Mesendoderm (in vitro differentiated cells): ENCODE measurements around the gene ABHD6.
A peak's percentile ranks its signal among the peaks of the same experiment; 100 is the strongest.

Source experiments
- DNase-seq: peaks from one replicate; pipeline ENCODE4 v3.0.0; 2013
- H2AK5ac ChIP-seq: 2 replicates; pipeline ENCODE4 v1.6.1; 2013; ENCODE audit warnings: low read length, inconsistent platforms
- H2BK120ac ChIP-seq: 2 replicates; pipeline ENCODE4 v1.6.1; 2013; ENCODE audit warnings: low read depth, mild to moderate bottlenecking, low read length, moderate library complexity, mixed read lengths
- H2BK15ac ChIP-seq: replicated peaks from 2 replicates; pipeline ENCODE4 v1.6.1; 2013; ENCODE audit warnings: low read depth, mild to moderate bottlenecking, moderate library complexity
- H2BK5ac ChIP-seq: 2 replicates; pipeline ENCODE4 v1.6.1; 2013; ENCODE audit warnings: low read length, inconsistent platforms
- H3K18ac ChIP-seq: 2 replicates; pipeline ENCODE4 v1.6.1; 2013; ENCODE audit warnings: mild to moderate bottlenecking, low read length, mixed read lengths
- H3K23ac ChIP-seq: one replicate; pipeline ENCODE4 v1.6.1; 2013; ENCODE audit warnings: low read length
- H3K27ac ChIP-seq: 2 replicates; pipeline ENCODE4 v1.5.1; 2013; ENCODE audit warnings: low read depth, mild to moderate bottlenecking, inconsistent platforms, low read length, moderate library complexity
- H3K27me3 ChIP-seq: 2 replicates; pipeline ENCODE4 v1.6.1; 2013; ENCODE audit warnings: low read length, control low read depth, mild to moderate bottlenecking, inconsistent platforms; ENCODE audit not compliant: insufficient read depth, poor library complexity
- H3K36me3 ChIP-seq: 2 replicates; pipeline ENCODE4 v1.6.1; 2013; ENCODE audit warnings: low read length, inconsistent platforms; ENCODE audit not compliant: control insufficient read depth, insufficient read depth
- H3K4ac ChIP-seq: one replicate; pipeline ENCODE4 v1.6.1; 2013; ENCODE audit warnings: low read depth, mild to moderate bottlenecking, low read length, moderate library complexity
- H3K4me1 ChIP-seq: 2 replicates; pipeline ENCODE4 v1.6.1; 2013; ENCODE audit warnings: low read depth, low read length, inconsistent platforms; ENCODE audit not compliant: control insufficient read depth
- H3K4me2 ChIP-seq: 2 replicates; pipeline ENCODE4 v1.6.1; 2013; ENCODE audit warnings: low read length
- H3K4me3 ChIP-seq: 2 replicates; pipeline ENCODE4 v1.5.1; 2013; ENCODE audit warnings: mild to moderate bottlenecking, low read length
- H3K56ac ChIP-seq: one replicate; pipeline ENCODE4 v1.6.1; 2013; ENCODE audit warnings: low read length
- H3K79me1 ChIP-seq: 2 replicates; pipeline ENCODE4 v1.6.1; 2013; ENCODE audit warnings: low read length, inconsistent platforms
- H3K79me2 ChIP-seq: 2 replicates; pipeline ENCODE4 v1.6.1; 2013; ENCODE audit warnings: mild to moderate bottlenecking, low read length; ENCODE audit not compliant: control insufficient read depth, insufficient read depth
- H3K9ac ChIP-seq: 2 replicates; pipeline ENCODE4 v1.6.1; 2013; ENCODE audit warnings: low read length, inconsistent platforms
- H4K5ac ChIP-seq: one replicate; pipeline ENCODE4 v1.6.1; 2013; ENCODE audit warnings: low read length
- H4K8ac ChIP-seq: one replicate; pipeline ENCODE4 v1.6.1; 2013; ENCODE audit warnings: low read depth, mild to moderate bottlenecking, control low read depth, low read length, moderate library complexity
- WGBS: extraction: QIAGEN DNeasy Blood & Tissue Kit; methylation state at CpG from one replicate; pipeline ENCODE4 v1.1.7; 2013; ENCODE audit warnings: low lambda C conversion rate, missing lambda C conversion rate; ENCODE audit not compliant: insufficient coverage; ENCODE audit errors: extremely low coverage; 5-methylcytosine and 5-hydroxymethylcytosine counted together

ABHD6 gene

GRCh38 chr3:58250093-58250707, 12.6 kb downstream of the ABHD6 start:
- H3K9ac ChIP-seq, result no peak overlapping the region
- H3K27me3 ChIP-seq, result no peaks in the 10 kb centered on the region
- no peak overlapping the region for H4K5ac ChIP-seq
- no peak overlapping the region for H4K8ac ChIP-seq
- no peak overlapping the region for H2BK15ac ChIP-seq
- H3K4me2 ChIP-seq, result no peak overlapping the region
- H3K18ac ChIP-seq, result no peak overlapping the region
- H2AK5ac ChIP-seq, result no peak overlapping the region
- H3K4me1 ChIP-seq, result peaks cover 6% of the 10 kb centered on the region
- H2BK5ac ChIP-seq, result no peak overlapping the region
- H3K4me3 ChIP-seq, result no peak overlapping the region
- H3K36me3 ChIP-seq, result no peaks in the 10 kb centered on the region
- no peak overlapping the region for H2BK120ac ChIP-seq
- no peaks in the 10 kb centered on the region for H3K79me1 ChIP-seq
- no CpG with 5 or more reads among the region's 8 CpGs for WGBS
- no peaks in the 10 kb centered on the region for H3K79me2 ChIP-seq
- H3K23ac ChIP-seq, result no peak overlapping the region
- no peak for DNase-seq
- H3K56ac ChIP-seq, result peak overlapping the region; percentile 2
- H3K4ac ChIP-seq, result no peak overlapping the region
- H3K27ac ChIP-seq, result no peak overlapping the region

DNA sequence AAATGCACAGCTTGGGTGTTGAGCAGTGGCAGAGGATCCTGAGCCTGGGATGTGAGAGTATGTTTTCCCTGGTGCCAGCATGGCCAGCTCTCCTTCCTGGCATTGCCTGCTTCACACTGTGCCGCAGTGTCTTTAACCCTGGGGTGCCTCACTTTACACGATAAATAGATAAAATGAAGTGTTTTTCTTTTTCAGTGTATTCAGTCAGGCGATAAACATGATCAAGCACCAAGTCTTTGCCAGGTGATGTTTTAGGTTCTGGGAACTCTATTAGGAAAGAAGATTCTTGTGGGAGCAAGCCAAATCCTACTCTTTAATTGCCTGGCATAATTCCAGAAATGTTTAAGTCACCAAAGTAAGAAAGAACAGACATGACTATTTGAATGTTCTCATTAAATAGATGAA, 14.0 kb downstream of the ABHD6 start:
- no peaks in the 10 kb centered on the region for H3K79me1 ChIP-seq
- no peak overlapping the region for H3K56ac ChIP-seq
- no peak overlapping the region for H2BK120ac ChIP-seq
- H3K4me3 ChIP-seq, result no peak overlapping the region
- WGBS, result no CpG with 5 or more reads among the region's 3 CpGs
- no peaks in the 10 kb centered on the region for H3K27me3 ChIP-seq
- peaks cover 1% of the 10 kb centered on the region for H3K4me1 ChIP-seq
- H4K5ac ChIP-seq, result no peak overlapping the region
- H4K8ac ChIP-seq, result no peak overlapping the region
- no peak overlapping the region for H3K4ac ChIP-seq
- H3K9ac ChIP-seq, result no peak overlapping the region
- H2AK5ac ChIP-seq, result no peak overlapping the region
- no peak overlapping the region for H3K23ac ChIP-seq
- no peaks in the 10 kb centered on the region for H3K36me3 ChIP-seq
- no peak overlapping the region for H2BK5ac ChIP-seq
- H3K4me2 ChIP-seq, result no peak overlapping the region
- no peak overlapping the region for H3K27ac ChIP-seq
- H3K79me2 ChIP-seq, result no peaks in the 10 kb centered on the region
- H2BK15ac ChIP-seq, result no peak overlapping the region
- no peak for DNase-seq
- H3K18ac ChIP-seq, result no peak overlapping the region

GRCh38 chr3:58254144-58254543, 16.6 kb downstream of the ABHD6 start:
- no peaks in the 10 kb centered on the region for H3K79me2 ChIP-seq
- no peak overlapping the region for H3K18ac ChIP-seq
- no peak overlapping the region for H2BK120ac ChIP-seq
- no CpG with 5 or more reads among the region's 4 CpGs for WGBS
- no peaks in the 10 kb centered on the region for H3K79me1 ChIP-seq
- no peak overlapping the region for H3K4me3 ChIP-seq
- no peak overlapping the region for H3K56ac ChIP-seq
- DNase-seq, result no peak
- no peak overlapping the region for H3K4me2 ChIP-seq
- H4K8ac ChIP-seq, result no peak overlapping the region
- H2BK5ac ChIP-seq, result no peak overlapping the region
- H2AK5ac ChIP-seq, result no peak overlapping the region
- H3K23ac ChIP-seq, result no peak overlapping the region
- H3K36me3 ChIP-seq, result no peaks in the 10 kb centered on the region
- H2BK15ac ChIP-seq, result no peak overlapping the region
- H4K5ac ChIP-seq, result no peak overlapping the region
- H3K27me3 ChIP-seq, result no peaks in the 10 kb centered on the region
- H3K4me1 ChIP-seq, result peaks cover 1% of the 10 kb centered on the region
- no peak overlapping the region for H3K27ac ChIP-seq
- no peak overlapping the region for H3K9ac ChIP-seq
- H3K4ac ChIP-seq, result no peak overlapping the region

- H3K27ac ChIP-seq, result no peak overlapping the region
- no peak overlapping the region for H3K23ac ChIP-seq
- H3K56ac ChIP-seq, result no peak overlapping the region
- no peak overlapping the region for H2BK120ac ChIP-seq
- no peak overlapping the region for H3K18ac ChIP-seq
- no peak overlapping the region for H3K4me2 ChIP-seq
- H2BK5ac ChIP-seq, result no peak overlapping the region
- H2BK15ac ChIP-seq, result no peak overlapping the region
- DNase-seq, result no peak
- H3K4ac ChIP-seq, result no peak overlapping the region
- no CpG with 5 or more reads among the region's 1 CpG for WGBS
- no peak overlapping the region for H4K8ac ChIP-seq
- H3K9ac ChIP-seq, result no peak overlapping the region
- H3K79me1 ChIP-seq, result no peaks in the 10 kb centered on the region
- H3K36me3 ChIP-seq, result no peaks in the 10 kb centered on the region
- no peaks in the 10 kb centered on the region for H3K4me1 ChIP-seq
- no peaks in the 10 kb centered on the region for H3K27me3 ChIP-seq
- no peak overlapping the region for H4K5ac ChIP-seq
- H3K79me2 ChIP-seq, result no peaks in the 10 kb centered on the region
- no peak overlapping the region for H2AK5ac ChIP-seq
- H3K4me3 ChIP-seq, result no peak overlapping the region
Observed at GRCh38 chr3:58256061-58256460, 18.5 kb downstream of the ABHD6 start.

- H3K27ac ChIP-seq, result no peak overlapping the region
- no peak for DNase-seq
- H2BK120ac ChIP-seq, result no peak overlapping the region
- no peaks in the 10 kb centered on the region for H3K36me3 ChIP-seq
- H3K27me3 ChIP-seq, result no peaks in the 10 kb centered on the region
- no peak overlapping the region for H2BK15ac ChIP-seq
- H3K4ac ChIP-seq, result no peak overlapping the region
- H3K4me3 ChIP-seq, result no peak overlapping the region
- no peak overlapping the region for H3K56ac ChIP-seq
- H2AK5ac ChIP-seq, result no peak overlapping the region
- H4K8ac ChIP-seq, result no peak overlapping the region
- H3K18ac ChIP-seq, result no peak overlapping the region
- no peak overlapping the region for H2BK5ac ChIP-seq
- no CpG with 5 or more reads among the region's 4 CpGs for WGBS
- H3K9ac ChIP-seq, result no peak overlapping the region
- no peak overlapping the region for H4K5ac ChIP-seq
- no peak overlapping the region for H3K4me2 ChIP-seq
- no peak overlapping the region for H3K23ac ChIP-seq
- H3K79me2 ChIP-seq, result no peaks in the 10 kb centered on the region
- H3K79me1 ChIP-seq, result no peaks in the 10 kb centered on the region
- H3K4me1 ChIP-seq, result no peaks in the 10 kb centered on the region
Observed at GRCh38 chr3:58256511-58256910, 18.9 kb downstream of the ABHD6 start.

GRCh38 chr3:58258392-58259055, 20.9 kb downstream of the ABHD6 start:
- no peaks in the 10 kb centered on the region for H3K4me1 ChIP-seq
- no peak for DNase-seq
- no peak overlapping the region for H3K23ac ChIP-seq
- no peaks in the 10 kb centered on the region for H3K27me3 ChIP-seq
- H4K5ac ChIP-seq, result no peak overlapping the region
- H4K8ac ChIP-seq, result no peak overlapping the region
- no peaks in the 10 kb centered on the region for H3K79me2 ChIP-seq
- no peak overlapping the region for H3K4me2 ChIP-seq
- H2BK5ac ChIP-seq, result no peak overlapping the region
- no peak overlapping the region for H3K56ac ChIP-seq
- H3K4me3 ChIP-seq, result no peak overlapping the region
- H3K79me1 ChIP-seq, result no peaks in the 10 kb centered on the region
- H3K18ac ChIP-seq, result no peak overlapping the region
- no peak overlapping the region for H3K4ac ChIP-seq
- H2AK5ac ChIP-seq, result no peak overlapping the region
- WGBS, result no CpG with 5 or more reads among the region's 10 CpGs
- H3K27ac ChIP-seq, result no peak overlapping the region
- H2BK120ac ChIP-seq, result no peak overlapping the region
- no peaks in the 10 kb centered on the region for H3K36me3 ChIP-seq
- no peak overlapping the region for H2BK15ac ChIP-seq
- no peak overlapping the region for H3K9ac ChIP-seq
